ENCODE data around the gene CSRNP2.

- TF ChIP-seq CTCF (IDR thresholded peaks at IDR 0.05; ENCODE audit: low read length) (no peak), EZH2 (optimal IDR thresholded peaks at IDR 0.05; ENCODE audit: low read depth, low read length) (no peak), EZH2phosphoT487 (IDR thresholded peaks at IDR 0.05; ENCODE audit: low read length) (no peak)
Observed at GRCh38 chr12:51056242-51056641, 27.2 kb downstream of the CSRNP2 start.
